Lung (tissue), 12 donors: Measurements from ENCODE around the gene SLC16A4. TPM values are rescaled to one million over a fixed set of nuclear protein-coding genes. Genes with fewer than 3 reads are reported as not detected.

Experiments used
- ATAC-seq: fragments of 200-7000 bp; cut with Tn5 transposase; one replicate; pipeline ENCODE4 v1.9.1; 2020; ENCODE audit warnings: moderate number of reproducible peaks; ENCODE audit not compliant: insufficient read depth, low FRiP score
- DNase-seq, 3 donors: peaks; one replicate each; pipeline ENCODE4 v3.0.0-alpha.2; 2013 to 2017
- H3K27ac ChIP-seq, 2 donors: one replicate each; pipeline ENCODE4 v1.5.1; 2013; ENCODE audit warnings: mild to moderate bottlenecking in 2 of 2, moderate library complexity in 2 of 2, control low read depth in 1 of 2, inconsistent platforms in 1 of 2, low read depth in 1 of 2, low read length in 1 of 2
- H3K27me3 ChIP-seq, 3 donors: one replicate each; pipeline ENCODE4 v1.5.1; 2013; ENCODE audit warnings: low read length in 2 of 3; ENCODE audit not compliant: control insufficient read depth in 3 of 3, insufficient read depth in 3 of 3
- H3K36me3 ChIP-seq, 4 donors: one replicate each; pipeline ENCODE4 v1.5.1; 2013; ENCODE audit warnings: low read length in 4 of 4, mild to moderate bottlenecking in 1 of 4, moderate library complexity in 1 of 4; ENCODE audit not compliant: control insufficient read depth in 4 of 4, insufficient read depth in 4 of 4
- H3K4me1 ChIP-seq, 5 donors: one replicate each; pipeline ENCODE4 v1.5.1; 2013; ENCODE audit warnings: low read length in 5 of 5, mild to moderate bottlenecking in 2 of 5, moderate library complexity in 1 of 5; ENCODE audit not compliant: control insufficient read depth in 5 of 5, insufficient read depth in 5 of 5
- H3K4me3 ChIP-seq: one replicate; pipeline ENCODE4 v1.5.1; 2013; ENCODE audit warnings: mild to moderate bottlenecking, control low read depth, moderate library complexity
- H3K9ac ChIP-seq, 2 donors: one replicate each; pipeline ENCODE4 v1.5.1; 2013; ENCODE audit warnings: low read length in 2 of 2, control low read depth in 1 of 2; ENCODE audit not compliant: insufficient read depth in 1 of 2
- H3K9me3 ChIP-seq, 4 donors: one replicate each; pipeline ENCODE4 v1.5.1; 2013; ENCODE audit warnings: low read length in 3 of 4, mild to moderate bottlenecking in 1 of 4, moderate library complexity in 1 of 4; ENCODE audit not compliant: control insufficient read depth in 4 of 4, insufficient read depth in 3 of 4
- CTCF ChIP-seq: IDR thresholded peaks from 2 replicates; pipeline ENCODE4 v1.5.1; 2012; ENCODE audit warnings: mild to moderate bottlenecking; ENCODE audit errors: control extremely low read depth, extremely low read depth
- WGBS, 2 donors: extraction: QIAGEN DNeasy Blood & Tissue Kit; methylation state at CpG; one replicate each; pipeline ENCODE4 v1.1.7; 2013; 5-methylcytosine and 5-hydroxymethylcytosine counted together
- polyA plus RNA-seq, 2 donors: library from polyadenylated mRNA; stranded (reverse); fragments of 200-250 nt; gene quantifications; one replicate each; pipeline ENCODE4 v1.2.1, GENCODE V29; 2013
- total RNA-seq, 2 donors: library from RNA; depleted of rRNA in 1 of 2; stranded (reverse); fragments of >200 nt in 1 of 2; gene quantifications; one replicate each; pipeline ENCODE4 v1.2.1, GENCODE V29; 2014 to 2021
- donor health status: control.
- donor health status: control.
- donor health status: Bipolar disorder and iron deficiency.
- donor health status: healthy.
- donor health status: DM: yes; HTN: yes; CAD: no.

The SLC16A4 gene
- total and polyA plus RNA-seq, 4 donors, result 4.6 to 12.0 (median 7.7) TPM

GRCh38 chr1:110387048-110387754 lies 3.6 kb downstream of the SLC16A4 start:
- WGBS, 2 donors, result 96 to 98% methylated on average over 1 of the region's 1 CpG
- Histone ChIP-seq H3K9me3 (no peaks in the 10 kb centered on the region), H3K4me1 (peaks cover 1 to 8% (median 4%) of the 10 kb centered on the region in 5 donors), H3K36me3 (peaks cover 0 to 6% (median under 1%) of the 10 kb centered on the region in 4 donors), H3K4me3 (no peak overlapping the region), H3K27me3 (no peaks in the 10 kb centered on the region), H3K9ac (no peak overlapping the region), H3K27ac (no peak overlapping the region)
- ATAC-seq (no peak), DNase-seq (no peak)
- no peak for TF ChIP-seq CTCF

- Histone ChIP-seq H3K9me3 (no peaks in the 10 kb centered on the region), H3K9ac (no peak overlapping the region), H3K27me3 (no peaks in the 10 kb centered on the region), H3K36me3 (peaks cover 0 to 6% (median under 1%) of the 10 kb centered on the region in 4 donors), H3K4me3 (no peak overlapping the region), H3K4me1 (peaks cover 1 to 3% (median 1%) of the 10 kb centered on the region in 5 donors), H3K27ac (no peak overlapping the region)
- TF ChIP-seq CTCF, result no peak
- ATAC-seq (no peak), DNase-seq (no peak)
- 91 to 92% methylated on average over 1 of the region's 1 CpG for WGBS, 2 donors
Observed at GRCh38 chr1:110385369-110385768, 5.5 kb downstream of the SLC16A4 start.

- ATAC-seq, result no peak
- 88 to 93% methylated on average over 19 of the region's 19 CpGs for WGBS, 2 donors
- DNase-seq, result no peak
- Histone ChIP-seq H3K9ac (no peak overlapping the region), H3K9me3 (no peaks in the 10 kb centered on the region), H3K4me3 (no peak overlapping the region), H3K4me1 (peaks cover 0 to 3% (median 0%) of the 10 kb centered on the region in 5 donors), H3K27ac (no peak overlapping the region), H3K36me3 (peaks cover 0 to 6% (median under 1%) of the 10 kb centered on the region in 4 donors), H3K27me3 (no peaks in the 10 kb centered on the region)
- TF ChIP-seq CTCF, result no peak
Observed at GRCh38 chr1:110384581-110385321, 6.1 kb downstream of the SLC16A4 start.
